Duodenal mucosa (tissue), 2 donors: ENCODE data around the gene CABLES2.
"Not testable (repeated sequence)": the region's sequence is repeated elsewhere in the genome, so short reads cannot be mapped to it uniquely, and the experiment has no call there.

Experiments
- H3K27ac ChIP-seq: one replicate; pipeline ENCODE4 v1.7.0; 2013; ENCODE audit warnings: low read depth, low read length
- H3K27me3 ChIP-seq, 2 donors: one replicate each; pipeline ENCODE4 v1.7.0; 2013; ENCODE audit warnings: low read length in 2 of 2, control low read depth in 1 of 2; ENCODE audit not compliant: insufficient read depth in 2 of 2, control insufficient read depth in 1 of 2
- H3K36me3 ChIP-seq, 2 donors: one replicate each; pipeline ENCODE4 v1.7.0; 2013; ENCODE audit warnings: low read length in 2 of 2, control low read depth in 1 of 2; ENCODE audit not compliant: insufficient read depth in 2 of 2, control insufficient read depth in 1 of 2
- H3K4me1 ChIP-seq, 2 donors: one replicate each; pipeline ENCODE4 v1.7.0; 2013; ENCODE audit warnings: low read length in 2 of 2, control low read depth in 1 of 2; ENCODE audit not compliant: insufficient read depth in 2 of 2, control insufficient read depth in 1 of 2
- H3K4me3 ChIP-seq, 2 donors: one replicate each; pipeline ENCODE4 v1.7.0; 2013; ENCODE audit warnings: low read length in 2 of 2, low read depth in 1 of 2
- H3K9ac ChIP-seq, 2 donors: one replicate each; pipeline ENCODE4 v1.7.0; 2013; ENCODE audit warnings: low read length in 2 of 2, low read depth in 1 of 2
- H3K9me3 ChIP-seq, 2 donors: one replicate each; pipeline ENCODE4 v1.7.0; 2013; ENCODE audit warnings: low read length in 2 of 2, control low read depth in 1 of 2; ENCODE audit not compliant: control insufficient read depth in 1 of 2

The CABLES2 gene

GRCh38 chr20:62377615-62378178, 29.4 kb downstream of the CABLES2 start:
- peaks cover 4 to 13% of the 10 kb centered on the region in 2 donors for H3K4me1 ChIP-seq
- no peak overlapping the region for H3K9ac ChIP-seq
- peaks cover 0 to 3% of the 10 kb centered on the region in 2 donors for H3K27me3 ChIP-seq
- peaks cover 4 to 5% of the 10 kb centered on the region in 2 donors for H3K36me3 ChIP-seq
- no peaks in the 10 kb centered on the region for H3K9me3 ChIP-seq
- H3K27ac ChIP-seq, result no peak overlapping the region
- H3K4me3 ChIP-seq, result no peak overlapping the region

DNA sequence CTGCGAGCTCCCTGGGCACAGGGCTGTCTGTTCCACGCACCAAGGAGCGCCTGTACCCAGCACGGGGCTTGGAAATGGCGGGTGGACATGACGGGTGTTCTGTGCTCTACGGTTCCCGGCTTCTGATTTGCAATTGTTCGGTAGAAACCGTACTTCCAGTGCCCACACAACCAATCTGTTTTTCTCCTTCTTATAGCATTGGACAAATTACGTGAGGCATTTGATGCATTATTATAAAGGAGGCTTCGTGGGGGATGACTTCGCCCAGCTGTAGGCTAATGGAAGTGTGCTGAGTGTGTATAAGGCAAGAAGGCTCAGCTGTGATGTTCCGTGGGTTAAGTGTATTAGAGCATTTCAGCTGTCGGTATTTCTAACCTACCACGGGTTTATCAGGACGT, 30.0 kb downstream of the CABLES2 start:
- H3K4me1 ChIP-seq, result peaks cover 0 to 13% of the 10 kb centered on the region in 2 donors
- H3K27me3 ChIP-seq, result peaks cover 0 to 3% of the 10 kb centered on the region in 2 donors
- no peak overlapping the region for H3K9ac ChIP-seq
- no peak overlapping the region for H3K4me3 ChIP-seq
- H3K9me3 ChIP-seq, result no peaks in the 10 kb centered on the region
- H3K36me3 ChIP-seq, result peaks cover 2 to 4% of the 10 kb centered on the region in 2 donors
- no peak overlapping the region for H3K27ac ChIP-seq

DNA sequence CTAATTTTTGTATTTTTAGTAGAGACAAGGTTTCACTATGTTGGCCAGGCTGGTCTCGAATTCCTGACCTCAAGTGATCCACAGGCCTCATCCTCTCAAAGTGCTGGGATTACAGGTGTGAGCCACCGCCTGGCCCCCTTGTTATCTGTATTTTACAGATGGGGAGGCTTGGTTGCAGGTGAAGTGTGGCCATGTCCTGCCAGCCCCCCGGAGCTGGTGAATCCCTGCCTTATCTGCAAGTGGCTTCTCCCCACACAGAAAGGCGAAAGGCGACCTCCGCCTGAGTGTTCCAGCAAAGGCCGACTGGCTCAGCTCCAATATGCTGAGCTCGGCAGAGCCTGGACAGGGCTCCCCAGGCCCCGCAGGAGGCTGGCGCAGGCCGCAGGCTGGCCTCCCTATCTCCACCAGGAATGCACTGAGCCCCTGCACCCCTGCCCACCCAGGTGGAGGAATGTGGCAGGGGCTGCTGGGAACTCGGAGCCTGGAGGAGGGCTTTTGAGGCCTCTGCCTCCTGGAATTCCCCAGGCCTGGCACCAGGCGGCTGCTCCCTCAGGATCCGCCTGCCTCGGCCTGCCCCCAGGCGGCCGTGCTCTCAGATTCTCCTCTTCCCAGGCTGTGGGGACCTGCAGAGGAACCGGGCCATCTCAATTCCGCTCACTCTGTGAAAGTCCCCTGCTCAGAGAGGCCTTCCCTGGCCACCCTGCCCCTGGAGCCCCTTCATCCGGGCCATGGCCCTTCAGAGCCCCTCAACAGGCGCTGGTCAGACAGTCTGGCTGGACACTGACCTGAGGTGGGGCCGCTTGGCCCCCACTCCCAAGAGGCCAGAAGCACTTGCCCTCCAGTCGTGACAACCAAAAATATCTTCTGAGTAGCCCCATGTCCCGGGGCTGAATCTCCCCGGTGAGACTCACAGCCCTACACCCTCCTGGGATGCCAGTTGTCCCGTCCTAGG, 30.7 kb downstream of the CABLES2 start:
- Histone ChIP-seq H3K36me3 (no peaks in the 10 kb centered on the region), H3K4me1 (peaks cover 0 to 13% of the 10 kb centered on the region in 2 donors), H3K9ac (no peak overlapping the region), H3K27me3 (peaks cover 0 to 3% of the 10 kb centered on the region in 2 donors), H3K27ac (no peak overlapping the region), H3K4me3 (no peak overlapping the region), H3K9me3 (no peaks in the 10 kb centered on the region)

GRCh38 chr20:62374331-62375152, 32.5 kb downstream of the CABLES2 start:
- Histone ChIP-seq H3K27ac (peak overlapping the region; percentile 10), H3K4me1 (peaks cover 0 to 23% of the 10 kb centered on the region in 2 donors), H3K27me3 (peaks cover 0 to 16% of the 10 kb centered on the region in 2 donors), H3K9ac (no peak overlapping the region), H3K4me3 (no peak overlapping the region), H3K36me3 (no peaks in the 10 kb centered on the region), H3K9me3 (no peaks in the 10 kb centered on the region)

DNA sequence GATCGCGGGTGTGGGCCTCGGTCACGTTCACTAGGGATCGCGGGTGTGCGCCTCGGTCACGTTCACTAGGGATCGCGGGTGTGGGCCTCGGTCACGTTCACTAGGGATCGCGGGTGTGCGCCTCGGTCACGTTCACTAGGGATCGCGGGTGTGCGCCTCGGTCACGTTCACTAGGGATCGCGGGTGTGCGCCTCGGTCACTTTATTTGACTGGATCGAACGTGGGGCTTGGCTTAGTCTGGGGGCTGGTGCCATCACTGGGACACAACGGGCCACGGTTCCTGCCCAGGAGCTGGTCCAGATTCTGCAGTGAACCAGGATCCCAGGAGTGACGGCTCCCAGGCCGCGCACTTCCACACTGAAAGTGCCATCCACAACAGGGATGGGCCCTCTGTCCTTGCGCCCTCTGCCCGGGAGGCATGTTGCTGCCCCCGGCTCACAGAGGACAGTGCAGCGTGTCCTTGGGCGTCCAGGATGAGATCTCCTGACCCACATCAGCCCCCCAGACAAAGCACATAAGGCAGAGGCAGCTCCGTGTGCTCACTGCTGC, 33.4 kb downstream of the CABLES2 start:
- Histone ChIP-seq H3K4me1 (peaks cover under 1 to 29% of the 10 kb centered on the region in 2 donors), H3K27me3 (peaks cover 0 to 16% of the 10 kb centered on the region in 2 donors)
- H3K27ac ChIP-seq, H3K9ac ChIP-seq, H3K36me3 ChIP-seq, H3K4me3 ChIP-seq, H3K9me3 ChIP-seq: not testable (repeated sequence)

DNA sequence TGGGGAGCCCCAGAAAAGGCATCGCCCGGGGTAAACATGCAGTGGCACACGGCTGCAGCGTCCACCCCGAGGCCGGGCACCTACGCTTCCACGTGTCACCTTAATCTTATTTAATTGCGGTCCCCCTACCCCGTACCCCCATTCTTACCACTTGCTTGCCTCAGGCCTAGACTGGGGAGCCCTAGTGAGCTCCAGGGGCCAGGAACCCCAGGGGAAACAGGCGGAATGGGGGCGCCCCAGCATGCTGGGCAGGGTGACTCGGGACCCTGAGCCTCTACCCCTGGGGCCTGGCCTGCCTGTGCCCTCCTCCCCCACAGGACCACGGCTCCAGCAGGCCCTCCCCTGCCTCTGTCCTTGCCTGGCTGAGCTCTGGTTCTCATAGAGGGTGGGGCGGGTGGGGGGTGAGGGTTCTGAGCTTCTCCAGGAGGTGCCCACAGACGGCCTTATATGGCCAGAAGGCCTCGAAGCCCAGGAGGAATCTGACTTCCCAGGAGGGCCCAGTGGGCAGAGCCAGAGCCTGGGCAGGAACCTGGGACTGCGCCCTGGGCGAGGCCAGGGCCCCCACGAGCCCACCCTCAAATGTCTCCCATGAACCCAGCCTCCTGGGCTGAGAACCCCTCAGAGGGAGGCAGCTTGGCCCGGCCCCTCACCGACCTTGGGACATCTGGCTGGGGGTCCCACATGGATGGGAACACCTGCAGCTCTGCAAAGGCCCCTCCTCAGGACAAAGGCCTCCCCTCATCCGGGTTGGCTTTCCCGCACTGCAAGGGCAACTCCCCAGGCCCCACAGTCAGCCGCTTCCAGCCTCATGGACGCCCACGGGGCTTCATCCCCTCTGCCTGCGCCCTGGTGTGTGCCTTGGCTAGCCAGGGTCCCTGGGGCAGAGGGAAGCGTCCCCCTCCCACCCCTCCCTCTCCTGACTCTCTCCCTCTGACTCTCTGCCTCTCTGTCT, 34.8 kb downstream of the CABLES2 start:
- H3K9me3 ChIP-seq, result no peaks in the 10 kb centered on the region
- peaks cover 7 to 20% of the 10 kb centered on the region in 2 donors for H3K27me3 ChIP-seq
- no peaks in the 10 kb centered on the region for H3K36me3 ChIP-seq
- no peak overlapping the region for H3K27ac ChIP-seq
- H3K4me3 ChIP-seq, result no peak overlapping the region
- no peak overlapping the region for H3K9ac ChIP-seq
- peaks cover 10 to 43% of the 10 kb centered on the region in 2 donors for H3K4me1 ChIP-seq

- H3K9ac ChIP-seq, result no peak overlapping the region
- peaks cover 10 to 39% of the 10 kb centered on the region in 2 donors for H3K4me1 ChIP-seq
- no peak overlapping the region for H3K4me3 ChIP-seq
- H3K27ac ChIP-seq, result no peak overlapping the region
- no peaks in the 10 kb centered on the region for H3K9me3 ChIP-seq
- H3K27me3 ChIP-seq, result peaks cover 7 to 22% of the 10 kb centered on the region in 2 donors
- no peaks in the 10 kb centered on the region for H3K36me3 ChIP-seq
These were observed 35.5 kb downstream of the CABLES2 start for GRCh38 chr20:62371588-62372041.

- Histone ChIP-seq H3K36me3 (no peaks in the 10 kb centered on the region), H3K4me1 (peaks cover 14 to 39% of the 10 kb centered on the region in 2 donors), H3K27me3 (peaks cover 7 to 28% of the 10 kb centered on the region in 2 donors), H3K4me3 (no peak overlapping the region), H3K27ac (no peak overlapping the region), H3K9me3 (no peaks in the 10 kb centered on the region), H3K9ac (no peak overlapping the region)
These were observed 36.1 kb downstream of the CABLES2 start for GRCh38 chr20:62370807-62371587.
